Measurements from ENCODE around the gene SLC25A12. TPM values are rescaled to one million over a fixed set of nuclear protein-coding genes. Genes with fewer than 3 reads are reported as not detected.
"Not testable (repeated sequence)": the region's sequence is repeated elsewhere in the genome, so short reads cannot be mapped to it uniquely, and the experiment has no call there.

SLC25A12 gene
- total RNA-seq, 2 donors from 2014 or later: 23.0 to 33.2 TPM

DNA sequence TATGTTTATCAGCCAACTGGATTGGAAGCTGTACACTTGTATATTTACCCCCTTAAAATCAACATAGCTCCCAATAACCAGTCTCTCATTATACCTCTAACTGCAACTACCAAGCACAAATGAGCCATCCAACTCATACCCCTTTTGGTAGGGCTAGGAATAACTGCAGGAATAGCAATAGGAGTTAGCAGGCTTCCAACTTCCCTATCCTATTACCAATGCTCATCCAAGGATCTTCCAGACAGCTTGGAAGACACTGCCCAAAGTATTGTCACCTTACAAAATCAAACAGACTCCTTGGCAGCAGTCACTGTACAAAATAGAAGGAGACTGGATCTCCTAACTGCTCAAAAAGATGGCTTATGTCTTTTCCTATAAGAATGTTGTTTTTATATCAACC is 61.6 kb downstream of the SLC25A12 start:
- Mint-ChIP-seq H3K9me3 (peaks cover 2% of the 10 kb centered on the region), H3K27me3 (no peaks in the 10 kb centered on the region), H3K27ac (no peak overlapping the region), H3K36me3 (peaks cover 59% of the 10 kb centered on the region), H3K4me3 (no peak overlapping the region), H3K4me1 (ENCODE audit: low read depth in 2 of 2) (no peaks in the 10 kb centered on the region)
- DNase-seq (ENCODE audit: low spot score): no peak
- ATAC-seq: no peak

DNA sequence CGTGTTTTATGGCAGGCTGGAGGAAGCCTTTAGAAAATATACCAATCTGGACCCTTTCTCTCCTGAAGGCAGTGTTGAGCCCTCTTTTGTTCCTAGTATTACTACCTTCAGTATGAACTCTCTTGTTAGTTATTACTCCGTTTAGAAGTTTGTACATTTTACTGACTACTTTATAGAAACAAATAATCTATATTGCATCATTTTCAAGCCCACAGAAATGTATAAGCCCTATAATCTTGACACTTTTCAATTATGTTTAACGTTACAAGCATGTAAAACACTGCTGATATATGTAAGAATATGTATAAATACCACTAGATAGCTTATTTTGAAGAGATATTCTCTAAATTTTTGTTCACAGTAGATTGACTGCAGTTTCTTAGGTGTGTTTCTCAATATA is 64.0 kb downstream of the SLC25A12 start:
- ATAC-seq: no peak
- no peak overlapping the region for H3K27ac Mint-ChIP-seq

DNA sequence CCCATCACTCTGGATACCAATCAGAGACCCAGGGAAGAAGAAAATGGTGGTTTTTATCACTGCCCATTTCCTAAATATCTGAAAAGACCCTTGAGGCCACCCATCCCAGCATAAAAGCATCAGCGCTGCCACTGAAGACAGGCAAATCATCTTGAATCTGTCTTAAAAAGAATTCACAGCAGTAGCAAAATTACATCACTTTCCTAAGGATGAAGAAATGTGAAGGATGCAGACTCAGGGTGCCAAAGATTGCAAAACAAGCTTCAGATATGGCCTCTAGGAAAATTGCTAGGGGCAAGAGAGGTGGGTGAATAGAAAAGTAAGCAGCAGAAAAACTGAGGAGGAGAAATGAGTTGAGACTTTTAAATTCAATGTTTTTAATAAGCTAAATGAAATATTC is 70.0 kb downstream of the SLC25A12 start:
- H3K36me3 Mint-ChIP-seq: peaks cover 8% of the 10 kb centered on the region
- H3K9me3 Mint-ChIP-seq: no peaks in the 10 kb centered on the region
- H3K4me1 Mint-ChIP-seq (ENCODE audit: low read depth in 2 of 2): no peaks in the 10 kb centered on the region
- H3K27ac Mint-ChIP-seq: no peak overlapping the region
- DNase-seq (ENCODE audit: low spot score) (no peak), ATAC-seq (no peak)
- no peak overlapping the region for H3K4me3 Mint-ChIP-seq
- no peaks in the 10 kb centered on the region for H3K27me3 Mint-ChIP-seq

More for the DNA sequence above, 64.0 kb downstream of the SLC25A12 start:
- Mint-ChIP-seq H3K27me3 (no peaks in the 10 kb centered on the region), H3K4me1 (ENCODE audit: low read depth in 2 of 2) (no peaks in the 10 kb centered on the region), H3K9me3 (peaks cover 2% of the 10 kb centered on the region), H3K36me3 (peaks cover 46% of the 10 kb centered on the region), H3K4me3 (no peak overlapping the region)
- no peak for DNase-seq (ENCODE audit: low spot score)

DNA sequence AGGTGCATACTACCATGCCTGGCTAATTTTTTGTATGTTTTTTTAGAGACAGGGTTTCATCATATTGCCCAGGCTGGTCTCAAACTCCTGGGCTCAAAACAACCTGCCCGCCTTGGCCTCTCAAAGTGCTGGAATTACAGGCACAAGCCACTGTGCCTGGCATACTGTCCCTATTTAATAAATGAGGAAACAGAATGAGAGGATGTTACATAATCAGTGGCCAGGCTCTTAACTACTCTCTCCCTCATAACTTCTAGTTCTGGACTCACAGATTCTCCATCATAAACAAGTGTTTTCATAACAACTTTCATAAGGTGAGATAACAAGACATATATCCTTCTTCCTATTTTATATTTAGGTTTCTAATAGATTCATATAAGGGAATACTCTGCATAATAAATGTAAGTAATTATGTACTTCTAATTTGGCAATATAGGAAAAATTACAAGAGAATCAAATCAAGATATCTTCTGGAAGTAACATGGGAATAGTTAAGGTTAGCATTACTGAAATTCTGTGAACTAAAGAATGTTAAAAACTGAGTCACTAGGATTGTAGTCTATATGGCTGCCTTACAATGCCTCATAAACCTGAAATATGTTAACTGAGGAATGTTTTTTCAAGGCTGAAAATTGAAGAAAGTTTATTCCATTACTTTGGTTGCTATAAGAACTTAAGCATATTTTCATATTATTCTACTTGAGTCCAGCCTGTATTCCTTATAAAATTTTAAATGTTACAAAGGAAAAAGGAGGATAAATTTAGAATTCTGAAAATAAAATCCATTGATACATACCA is 71.3 kb downstream of the SLC25A12 start:
- H3K9me3 Mint-ChIP-seq: no peaks in the 10 kb centered on the region
- H3K27me3 Mint-ChIP-seq: no peaks in the 10 kb centered on the region
- H3K27ac Mint-ChIP-seq: no peak overlapping the region

DNA sequence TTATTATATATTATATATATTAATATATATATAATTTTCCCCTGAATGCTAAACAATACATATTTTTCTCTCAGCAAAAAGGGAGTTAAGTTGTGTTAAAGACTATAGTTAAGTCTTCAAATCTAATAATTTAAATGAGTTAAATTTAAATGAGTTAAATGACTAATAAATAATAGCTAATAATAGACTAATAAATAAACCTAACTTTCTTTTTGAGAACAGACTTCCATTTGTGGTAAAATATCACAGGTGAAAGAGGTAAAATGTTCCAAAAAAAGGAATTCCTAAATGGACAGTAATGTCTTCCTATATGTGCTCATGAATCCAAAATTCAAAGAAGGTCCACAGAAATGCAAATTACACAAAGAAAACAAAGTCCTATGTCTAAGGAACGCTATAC is 74.6 kb downstream of the SLC25A12 start:
- ATAC-seq (no peak), DNase-seq (ENCODE audit: low spot score) (no peak)
- peaks cover 0 to 2% of the 10 kb centered on the region in 2 donors for H3K4me1 Mint-ChIP-seq (ENCODE audit: low read depth in 2 of 2)
- H3K9me3 Mint-ChIP-seq: no peaks in the 10 kb centered on the region
- H3K4me3 Mint-ChIP-seq: no peak overlapping the region
- no peaks in the 10 kb centered on the region for H3K36me3 Mint-ChIP-seq
- no peak overlapping the region for H3K27ac Mint-ChIP-seq
- no peaks in the 10 kb centered on the region for H3K27me3 Mint-ChIP-seq

More for the DNA sequence above, 71.3 kb downstream of the SLC25A12 start:
- Mint-ChIP-seq H3K4me1 (ENCODE audit: low read depth in 2 of 2) (peaks cover 0 to 2% of the 10 kb centered on the region in 2 donors), H3K4me3 (no peak overlapping the region), H3K36me3 (peaks cover 4% of the 10 kb centered on the region)
- DNase-seq (ENCODE audit: low spot score): no peak
- ATAC-seq: no peak

DNA sequence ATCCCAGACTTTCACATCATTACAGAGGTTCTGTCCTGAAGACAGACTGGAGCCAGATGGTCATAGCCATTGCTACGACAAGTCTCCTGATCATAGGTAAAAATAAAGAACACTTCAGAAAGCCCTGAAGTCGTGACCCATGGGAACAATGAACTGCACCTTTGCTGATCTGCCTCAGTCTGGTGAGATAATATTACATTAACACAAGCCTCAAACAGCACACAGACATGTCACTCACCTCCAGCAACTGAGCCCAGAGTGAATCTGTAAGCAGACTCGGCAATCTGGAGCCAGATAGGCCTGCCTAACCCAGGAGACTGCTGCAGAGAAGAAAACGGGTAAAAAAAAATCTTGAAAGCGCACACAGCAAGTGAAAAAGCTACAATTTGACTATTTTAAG is 79.2 kb downstream of the SLC25A12 start:
- ATAC-seq (no peak), DNase-seq (ENCODE audit: low spot score) (no peak)
- H3K9me3 Mint-ChIP-seq: no peaks in the 10 kb centered on the region
- no peaks in the 10 kb centered on the region for H3K27me3 Mint-ChIP-seq
- H3K4me1 Mint-ChIP-seq (ENCODE audit: low read depth in 2 of 2): peaks cover 0 to 2% of the 10 kb centered on the region in 2 donors
- H3K27ac Mint-ChIP-seq: no peak overlapping the region
- H3K36me3 Mint-ChIP-seq: no peaks in the 10 kb centered on the region
- no peak overlapping the region for H3K4me3 Mint-ChIP-seq

DNA sequence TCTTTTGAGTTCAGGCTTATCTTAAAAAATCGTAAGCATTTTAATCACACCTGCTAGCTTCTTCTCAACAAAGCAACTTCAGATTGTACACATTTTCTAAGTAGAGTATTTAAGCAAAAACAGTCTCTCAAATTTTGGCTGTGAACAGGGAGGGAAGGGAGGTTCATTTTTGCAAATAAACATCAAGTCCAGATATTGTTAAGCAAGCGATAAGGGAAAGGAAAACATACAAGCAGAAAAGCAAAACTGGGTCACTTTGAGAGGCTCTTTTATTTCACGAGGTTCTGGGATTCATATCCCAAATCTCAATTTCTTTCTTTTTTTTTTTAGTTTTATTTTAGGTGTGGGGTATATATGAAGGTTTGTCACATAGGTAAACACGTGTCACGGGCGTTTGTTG is 79.9 kb downstream of the SLC25A12 start:
- no peak for DNase-seq (ENCODE audit: low spot score)
- Mint-ChIP-seq H3K4me3 (no peak overlapping the region), H3K4me1 (ENCODE audit: low read depth in 2 of 2) (peaks cover 0 to 2% of the 10 kb centered on the region in 2 donors), H3K9me3 (no peaks in the 10 kb centered on the region), H3K27me3 (no peaks in the 10 kb centered on the region), H3K27ac (no peak overlapping the region), H3K36me3 (no peaks in the 10 kb centered on the region)
- ATAC-seq: no peak

DNA sequence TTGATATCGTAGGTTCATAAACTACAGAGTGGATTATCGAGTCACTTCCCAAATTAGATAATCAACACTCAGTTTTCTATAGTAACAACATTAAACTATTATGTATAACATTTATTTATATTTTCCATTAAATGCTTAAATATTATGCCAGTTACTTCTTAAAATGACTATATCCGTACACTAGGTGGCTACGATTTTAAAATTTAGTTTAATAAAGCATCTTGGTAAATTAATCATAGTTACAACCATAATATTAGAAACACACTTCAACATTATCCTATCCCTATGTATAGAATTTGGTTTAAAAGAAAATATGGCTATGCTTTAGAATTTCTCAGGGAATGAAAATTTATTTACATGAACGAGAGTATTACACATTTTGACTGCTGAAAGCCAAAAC is 80.3 kb downstream of the SLC25A12 start:
- no peak overlapping the region for H3K27ac Mint-ChIP-seq
- peaks cover 0 to 2% of the 10 kb centered on the region in 2 donors for H3K4me1 Mint-ChIP-seq (ENCODE audit: low read depth in 2 of 2)
- H3K36me3 Mint-ChIP-seq: no peaks in the 10 kb centered on the region
- DNase-seq (ENCODE audit: low spot score): no peak
- no peaks in the 10 kb centered on the region for H3K27me3 Mint-ChIP-seq
- H3K9me3 Mint-ChIP-seq: no peaks in the 10 kb centered on the region
- no peak for ATAC-seq
- no peak overlapping the region for H3K4me3 Mint-ChIP-seq

DNA sequence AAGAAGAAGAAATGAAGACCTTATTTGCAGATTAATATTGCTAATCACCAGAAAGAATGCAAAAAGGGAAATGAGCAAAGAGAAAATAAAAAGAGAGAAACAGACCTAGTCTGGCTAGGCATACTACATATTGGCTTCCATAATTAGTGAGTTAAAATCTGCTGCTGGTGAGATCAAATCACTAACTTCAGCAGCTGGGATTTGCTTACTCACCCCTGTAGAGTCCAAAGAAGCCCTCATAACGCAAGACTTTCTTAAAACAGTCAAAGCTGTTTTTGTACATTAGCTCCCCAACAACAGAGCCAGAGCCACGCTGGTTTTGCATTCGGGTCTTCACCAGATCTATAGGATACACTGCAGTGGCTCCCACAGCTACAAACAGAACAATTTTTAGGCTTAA is 80.9 kb downstream of the SLC25A12 start:
- no peak overlapping the region for H3K4me3 Mint-ChIP-seq
- DNase-seq (ENCODE audit: low spot score) (no peak), ATAC-seq (no peak)
- H3K27me3 Mint-ChIP-seq: no peaks in the 10 kb centered on the region
- no peaks in the 10 kb centered on the region for H3K36me3 Mint-ChIP-seq
- H3K27ac Mint-ChIP-seq: no peak overlapping the region
- no peaks in the 10 kb centered on the region for H3K4me1 Mint-ChIP-seq (ENCODE audit: low read depth in 2 of 2)
- no peaks in the 10 kb centered on the region for H3K9me3 Mint-ChIP-seq

DNA sequence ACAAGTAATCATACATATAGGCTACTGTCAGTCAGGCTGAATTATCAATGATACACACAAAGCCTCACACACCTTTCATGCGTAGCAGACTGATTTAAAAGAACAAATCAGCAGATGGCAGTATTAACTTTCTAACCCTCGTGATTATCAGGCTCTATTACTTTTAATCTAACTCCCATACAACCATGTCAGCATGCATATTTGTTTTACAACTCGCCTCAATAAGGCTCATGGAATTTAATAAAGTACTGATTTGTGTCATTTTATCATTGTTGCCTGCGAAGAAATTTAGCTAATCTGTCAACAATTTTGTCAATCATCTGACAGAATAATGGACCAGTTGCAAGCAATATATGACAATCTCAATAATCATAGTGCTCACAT is 82.8 kb downstream of the SLC25A12 start:
- H3K9me3 Mint-ChIP-seq: no peaks in the 10 kb centered on the region
- H3K4me1 Mint-ChIP-seq (ENCODE audit: low read depth in 2 of 2): no peaks in the 10 kb centered on the region
- DNase-seq (ENCODE audit: low spot score) (no peak), ATAC-seq (no peak)
- H3K27me3 Mint-ChIP-seq: no peaks in the 10 kb centered on the region
- no peak overlapping the region for H3K27ac Mint-ChIP-seq
- no peak overlapping the region for H3K4me3 Mint-ChIP-seq
- H3K36me3 Mint-ChIP-seq: no peaks in the 10 kb centered on the region

DNA sequence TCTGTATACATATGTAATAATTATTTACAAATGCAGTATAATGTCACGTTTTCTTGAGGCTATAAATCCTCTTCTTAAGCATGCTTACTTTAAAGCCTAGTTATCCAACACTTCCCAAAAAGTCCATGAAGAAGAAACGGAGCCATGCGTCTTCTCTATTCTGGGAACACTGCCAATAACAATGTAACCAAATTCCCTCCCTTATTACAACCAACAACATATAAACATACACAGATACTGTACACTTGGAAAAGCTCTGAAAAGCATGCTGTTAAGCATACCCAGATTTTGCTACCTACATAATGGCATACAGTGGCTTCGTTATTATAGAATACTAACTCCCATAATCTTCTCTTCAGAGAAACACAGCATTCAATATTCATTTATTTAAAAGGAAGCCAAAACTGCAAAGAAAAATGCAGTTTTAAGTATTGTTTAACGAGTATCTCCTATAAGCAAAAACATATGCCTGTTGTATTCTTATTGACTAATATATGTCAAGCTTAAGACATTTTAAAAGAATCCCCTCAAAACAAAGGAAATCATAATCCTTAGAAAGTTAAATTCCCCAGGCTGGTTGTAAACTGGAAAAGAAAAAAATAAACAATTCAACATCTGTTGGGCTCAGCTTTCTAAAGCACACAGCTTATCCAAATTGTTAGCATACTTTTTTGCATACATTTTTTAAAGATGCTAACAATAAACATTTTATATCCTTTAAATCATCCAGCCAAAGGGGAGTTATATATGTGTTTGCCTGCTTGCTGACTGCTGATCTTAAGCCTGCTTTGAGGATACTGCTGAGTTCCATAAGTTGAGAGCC is 83.4 kb downstream of the SLC25A12 start:
- no peak overlapping the region for H3K4me3 Mint-ChIP-seq
- no peaks in the 10 kb centered on the region for H3K4me1 Mint-ChIP-seq (ENCODE audit: low read depth in 2 of 2)
- no peaks in the 10 kb centered on the region for H3K9me3 Mint-ChIP-seq
- ATAC-seq: no peak
- no peak overlapping the region for H3K27ac Mint-ChIP-seq
- H3K27me3 Mint-ChIP-seq: no peaks in the 10 kb centered on the region
- no peaks in the 10 kb centered on the region for H3K36me3 Mint-ChIP-seq
- no peak for DNase-seq (ENCODE audit: low spot score)

DNA sequence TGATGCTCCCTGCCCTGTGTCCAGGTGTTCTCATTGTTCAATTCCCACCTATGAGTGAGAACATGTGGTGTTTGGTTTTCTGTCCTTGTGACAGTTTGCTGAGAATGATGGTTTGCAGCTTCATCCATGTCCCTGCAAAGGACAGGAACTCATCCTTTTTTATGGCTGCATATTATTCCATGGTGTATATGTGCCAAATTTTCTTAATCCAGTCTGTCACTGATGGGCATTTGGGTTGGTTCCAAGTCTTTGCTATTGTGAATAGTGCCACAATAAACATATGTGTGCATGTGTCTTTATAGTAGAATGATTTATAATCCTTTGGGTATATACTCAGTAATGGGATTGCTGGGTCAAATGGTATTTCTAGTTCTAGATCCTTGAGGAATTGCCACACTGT is 85.2 kb downstream of the SLC25A12 start:
- not testable (repeated sequence) for H3K27ac Mint-ChIP-seq, H3K36me3 Mint-ChIP-seq

DNA sequence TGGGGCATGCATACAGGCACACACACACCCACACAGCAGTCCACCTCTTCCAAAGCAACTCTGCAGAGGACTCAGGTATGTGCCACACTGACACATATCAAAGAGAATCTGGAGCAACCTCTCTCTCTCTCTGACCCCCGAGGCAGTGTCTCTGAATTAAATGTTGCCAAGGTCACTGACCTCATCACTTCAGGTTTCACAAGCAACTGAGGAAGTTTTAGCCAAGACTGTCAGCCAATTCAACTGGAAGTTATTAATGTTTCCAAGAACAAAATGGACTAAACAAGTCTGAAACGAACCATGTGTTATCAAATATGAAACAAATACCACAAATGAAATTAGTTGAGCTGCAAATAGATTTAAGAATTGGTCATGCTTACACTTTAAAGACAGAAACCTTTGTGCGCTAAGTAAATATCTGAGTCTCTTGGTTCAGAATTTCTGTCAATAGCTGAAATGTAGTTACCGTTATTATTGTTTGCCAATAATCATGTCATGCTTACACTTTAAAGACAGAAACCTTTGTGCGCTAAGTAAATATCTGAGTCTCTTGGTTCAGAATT is 86.1 kb downstream of the SLC25A12 start:
- ATAC-seq (no peak), DNase-seq (ENCODE audit: low spot score) (no peak)
- Mint-ChIP-seq H3K27ac (no peak overlapping the region), H3K9me3 (no peaks in the 10 kb centered on the region), H3K36me3 (no peaks in the 10 kb centered on the region), H3K27me3 (no peaks in the 10 kb centered on the region), H3K4me1 (ENCODE audit: low read depth in 2 of 2) (no peaks in the 10 kb centered on the region), H3K4me3 (no peak overlapping the region)

More for the DNA sequence above, 85.2 kb downstream of the SLC25A12 start:
- not testable (repeated sequence) for ATAC-seq; H3K9me3 Mint-ChIP-seq; DNase-seq (ENCODE audit: low spot score); H3K4me3 Mint-ChIP-seq; H3K27me3 Mint-ChIP-seq; H3K4me1 Mint-ChIP-seq (ENCODE audit: low read depth in 2 of 2)

DNA sequence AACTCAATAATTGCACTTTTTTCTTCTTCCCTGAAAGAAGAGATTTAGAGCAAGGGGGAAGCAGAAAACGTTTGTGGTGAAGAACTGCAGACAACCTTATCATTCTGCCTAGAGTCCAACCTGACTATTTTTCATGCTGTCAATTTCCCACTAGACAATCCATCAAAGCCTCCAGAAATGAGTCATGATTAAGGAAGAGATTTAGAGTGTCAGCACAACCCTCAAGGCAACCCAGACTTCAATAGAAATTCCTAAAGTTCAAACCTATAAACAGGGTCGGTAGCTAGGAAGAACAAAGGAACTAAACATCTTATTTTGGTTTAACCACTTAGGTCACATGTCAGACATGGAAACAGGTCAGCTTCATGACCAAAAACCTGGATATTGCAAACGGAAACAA is 86.9 kb downstream of the SLC25A12 start:
- H3K36me3 Mint-ChIP-seq: no peaks in the 10 kb centered on the region
- no peaks in the 10 kb centered on the region for H3K27me3 Mint-ChIP-seq
- no peaks in the 10 kb centered on the region for H3K9me3 Mint-ChIP-seq
- ATAC-seq: no peak
- DNase-seq (ENCODE audit: low spot score): no peak
- no peak overlapping the region for H3K4me3 Mint-ChIP-seq
- no peak overlapping the region for H3K27ac Mint-ChIP-seq
- no peaks in the 10 kb centered on the region for H3K4me1 Mint-ChIP-seq (ENCODE audit: low read depth in 2 of 2)
